Endothelial cell of umbilical vein (primary cell): ENCODE data around the gene HINFP. TPM values are rescaled to one million over a fixed set of nuclear protein-coding genes. Genes with fewer than 3 reads are reported as not detected.

Experiments
- BruUV-seq: library from RNA; stranded (reverse); fragments of 400-500 nt; replicated peaks from 2 replicates; lab custom pipeline; 2021; lab: Mats Ljungman, UMichigan
- CTCF ChIA-PET: fragments of 300-600, 350-600 bp; sonication (Branson Sonifier 250); formaldehyde crosslinking; loops from one replicate; lab custom pipeline; 2021; ENCODE audit warnings: antibody characterized with exemption, inconsistent platforms; lab: Charles Lee
- POLR2A ChIA-PET: fragments of 300-600, 350-600 bp; sonication (Branson Sonifier 250); formaldehyde crosslinking; loops from one replicate; lab custom pipeline; 2021; ENCODE audit warnings: antibody characterized with exemption, inconsistent platforms; lab: Charles Lee
- DNase-seq: peaks from one replicate; pipeline ENCODE4 v3.0.0-alpha.2; 2011; ENCODE audit warnings: low read depth, low spot score
- FAIRE-seq: peaks from 2 replicates; lab custom pipeline; 2011; peaks lifted over from hg19 to GRCh38; lab: Jason Lieb, UNC
- H2AFZ ChIP-seq: 2 replicates; pipeline ENCODE4 v1.6.0; 2012; ENCODE audit warnings: low read depth, low read length, control low read depth, inconsistent platforms
- H3K27ac ChIP-seq: 2 replicates; pipeline ENCODE4 v1.5.1; 2011; ENCODE audit warnings: low read depth, mild to moderate bottlenecking, control low read depth, low read length, moderate library complexity; ENCODE audit not compliant: insufficient read depth
- H3K27me3 ChIP-seq, 2 experiments: 2 replicates each; pipeline versions ENCODE4 v1.6.0 to v1.6.1; 2011; ENCODE audit warnings: low read length in 2 of 2, mixed read lengths in 1 of 2; ENCODE audit not compliant: control insufficient read depth in 2 of 2, insufficient read depth in 2 of 2
- H3K36me3 ChIP-seq, 2 experiments: 2 replicates in 1 of 2; 3 replicates in 1 of 2; pipeline ENCODE4 v1.5.1; 2011; ENCODE audit warnings: low read length in 2 of 2, mild to moderate bottlenecking in 1 of 2, moderate library complexity in 1 of 2; ENCODE audit not compliant: control insufficient read depth in 2 of 2, insufficient read depth in 2 of 2; ENCODE audit errors: extremely low read depth in 1 of 2
- H3K4me1 ChIP-seq: 3 replicates; pipeline ENCODE4 v1.5.1; 2011; ENCODE audit warnings: mild to moderate bottlenecking, low read length; ENCODE audit not compliant: control insufficient read depth, insufficient read depth; ENCODE audit errors: extremely low read depth
- H3K4me2 ChIP-seq: 2 replicates; pipeline ENCODE4 v1.6.1; 2011; ENCODE audit warnings: low read length, control low read depth, mixed read lengths; ENCODE audit not compliant: insufficient read depth
- H3K4me3 ChIP-seq, 3 experiments: fragments of 200-600 bp in 1 of 3; sonication (generic), shearing (Covaris generic) in 1 of 3; replicated peaks in 1 of 3; 2 replicates each; pipeline ENCODE4 v1.5.1; 2011 to 2016; ENCODE audit warnings: control low read depth in 3 of 3, low read length in 3 of 3, mild to moderate bottlenecking in 2 of 3, inconsistent platforms in 1 of 3, low read depth in 1 of 3, moderate library complexity in 1 of 3; ENCODE audit not compliant: insufficient read depth in 1 of 3
- H3K79me2 ChIP-seq: 2 replicates; pipeline ENCODE4 v1.6.0; 2012; ENCODE audit warnings: low read length, inconsistent platforms; ENCODE audit not compliant: control insufficient read depth, insufficient read depth
- H3K9ac ChIP-seq: replicated peaks from 2 replicates; pipeline ENCODE3; 2011; ENCODE audit warnings: low read length, control low read depth; ENCODE audit not compliant: insufficient read depth; ENCODE audit errors: extremely low read depth
- H3K9me1 ChIP-seq: replicated peaks from 3 replicates; pipeline ENCODE4 v1.6.0; 2011; ENCODE audit warnings: mild to moderate bottlenecking, low read length; ENCODE audit not compliant: control insufficient read depth, insufficient read depth; ENCODE audit errors: extremely low read depth
- H3K9me3 ChIP-seq: replicated peaks from 2 replicates; pipeline ENCODE4 v1.5.1; 2012; ENCODE audit warnings: low read length, inconsistent platforms; ENCODE audit not compliant: control insufficient read depth, insufficient read depth
- H4K20me1 ChIP-seq: replicated peaks from 2 replicates; pipeline ENCODE3; 2011; ENCODE audit warnings: mild to moderate bottlenecking, low read length; ENCODE audit not compliant: control insufficient read depth, insufficient read depth; ENCODE audit errors: extremely low read depth
- CTCF ChIP-seq, 2 donors: IDR thresholded peaks; 1 replicate in 1 of 2; 2 replicates in 1 of 2; pipeline ENCODE4 v1.5.1; 2011; ENCODE audit warnings: low read length in 2 of 2, mild to moderate bottlenecking in 2 of 2, moderate library complexity in 2 of 2, control low read depth in 1 of 2, inconsistent platforms in 1 of 2, low read depth in 1 of 2; ENCODE audit not compliant: insufficient read depth in 1 of 2; ENCODE audit errors: extremely low read depth in 1 of 2
- EZH2 ChIP-seq: IDR thresholded peaks from 2 replicates; pipeline ENCODE4 v1.6.1; 2012; ENCODE audit warnings: borderline replicate concordance, low read depth, mild to moderate bottlenecking, moderate library complexity, low read length, inconsistent platforms; ENCODE audit not compliant: severe bottlenecking
- FOS ChIP-seq: IDR thresholded peaks from 2 replicates; pipeline ENCODE4 v1.6.1; 2011; ENCODE audit warnings: mild to moderate bottlenecking, low read length, moderate library complexity, borderline replicate concordance; ENCODE audit not compliant: insufficient read depth
- GATA2 ChIP-seq: IDR thresholded peaks from 2 replicates; pipeline ENCODE4 v1.7.0; 2011; ENCODE audit warnings: low read depth, mild to moderate bottlenecking, moderate library complexity, mixed read lengths, low read length; ENCODE audit not compliant: insufficient read length, insufficient read depth
- JUN ChIP-seq: IDR thresholded peaks from 2 replicates; pipeline ENCODE4 v1.6.1; 2011; ENCODE audit warnings: borderline replicate concordance, low read depth; ENCODE audit not compliant: insufficient read length, insufficient read depth
- MAX ChIP-seq: IDR thresholded peaks from 2 replicates; pipeline ENCODE4 v1.6.1; 2011; ENCODE audit not compliant: insufficient read depth, insufficient read length
- MYC ChIP-seq: IDR thresholded peaks from one replicate; pipeline ENCODE4 v1.6.1; 2011; ENCODE audit warnings: mild to moderate bottlenecking, low read depth, low read length
- POLR2A ChIP-seq: IDR thresholded peaks from 2 replicates; pipeline ENCODE4 v1.6.1; 2012; ENCODE audit warnings: low read depth, mild to moderate bottlenecking, control low read depth, low read length
- POLR2AphosphoS5 ChIP-seq: IDR thresholded peaks from 2 replicates; pipeline ENCODE4 v1.6.1; 2012; ENCODE audit warnings: low read depth, mild to moderate bottlenecking, control low read depth, low read length, moderate library complexity; ENCODE audit not compliant: insufficient read depth
- dilution Hi-C: fragments of 300-500 bp; cut with MboI; formaldehyde crosslinking; loops from one replicate; pipeline ENCODE4 v1.15.0; 2019; ENCODE audit warnings: low sequenced_read_pairs; ENCODE audit not compliant: extremely low pct_ligation_motif_present
- intact Hi-C: fragments of 100-400 bp; cut with micrococcal nuclease; formaldehyde crosslinking; loops from one replicate; pipeline ENCODE4 v1.10.0; 2022
- polyA plus RNA-seq, 4 experiments: library from polyadenylated mRNA; depleted of rRNA in 3 of 4; stranded (reverse) in 3 of 4; unstranded in 1 of 4; fragments of >200 nt; gene quantifications; 2 replicates each; pipeline versions ENCODE4 v1.2.1 to v1.2.3, GENCODE V29; 2011 to 2012; ENCODE audit warnings: missing spikeins in 1 of 4
- total RNA-seq: library from RNA; stranded (reverse); gene quantifications from 2 replicates; pipeline ENCODE4 v1.2.3, GENCODE V29; 2021

Gene HINFP
- total and polyA plus RNA-seq, 2 donors (not counting 3 experiments of a cell fraction or from before 2014, with no cell fraction given): 30.8 to 33.4 TPM

GRCh38 chr11:119157063-119157462, 35.7 kb downstream of the HINFP start:
- Histone ChIP-seq H3K9me3 (no peaks in the 10 kb centered on the region), H3K27me3 (peaks cover 0 to under 1% of the 10 kb centered on the region in 2 experiments), H3K9ac (no peak overlapping the region), H3K27ac (no peak overlapping the region), H3K4me2 (no peak overlapping the region), H3K4me1 (no peaks in the 10 kb centered on the region), H3K9me1 (no peaks in the 10 kb centered on the region), H2AFZ (no peak overlapping the region), H3K36me3 (no peaks in the 10 kb centered on the region), H3K79me2 (no peaks in the 10 kb centered on the region), H3K4me3 (no peak overlapping the region), H4K20me1 (no peaks in the 10 kb centered on the region)
- BruUV-seq: no TSS peak
- intact Hi-C loops (loop anchor here (10.0 kb wide), 1 partner anchor 308 kb away; no protein-coding TSS in a partner anchor), dilution Hi-C loops (no loop called here)
- FAIRE-seq: no peak
- TF ChIP-seq GATA2: no peak
- TF ChIP-seq JUN: no peak
- no peak for TF ChIP-seq POLR2A
- TF ChIP-seq CTCF (IDR thresholded peaks at IDR 0.05; ENCODE audit: extremely low read depth in 1 of 2, insufficient read depth in 1 of 2, low read depth in 1 of 2, low read length in 2 of 2): no peak
- no peak for TF ChIP-seq FOS
- TF ChIP-seq MAX: no peak
- TF ChIP-seq POLR2AphosphoS5: no peak
- TF ChIP-seq EZH2: no peak
- TF ChIP-seq MYC: no peak
- DNase-seq: no peak
- CTCF ChIA-PET: interaction anchor here (1.3 to 1.6 kb wide), 2 partner anchors 8 to 11 kb away, joined by 4 to 7 read pairs; partner anchors contain the start of gene ABCG4
- POLR2A ChIA-PET: no interaction called here
